IMR-90 (cell line): ENCODE data around the gene PHC2. TPM values are rescaled to one million over a fixed set of nuclear protein-coding genes. Genes with fewer than 3 reads are reported as not detected.

ENCODE experiments used
- ATAC-seq: fragments of 200-7000 bp; cut with Tn5 transposase; 2 replicates; pipeline ENCODE4 v1.9.1; 2020; ENCODE audit warnings: low read depth, mild to moderate bottlenecking, moderate library complexity
- BruUV-seq: library from RNA; stranded (reverse); fragments of 400-500 nt; replicated peaks from 2 replicates; lab custom pipeline; 2021; lab: Mats Ljungman, UMichigan
- CTCF ChIA-PET: fragments of 300-600 bp; formaldehyde crosslinking; extraction: SDS; loops from one replicate; lab custom pipeline; 2021; ENCODE audit warnings: antibody characterized with exemption; lab: Yijun Ruan, JAX
- POLR2A ChIA-PET: fragments of 300-600 bp; sonication (Branson Sonifier 250); formaldehyde crosslinking; loops from one replicate; lab custom pipeline; 2022; ENCODE audit warnings: antibody characterized with exemption; ENCODE audit not compliant: unreplicated experiment; lab: Charles Lee
- DNase-seq: peaks from one replicate; pipeline ENCODE4 v3.0.0; 2013
- H2AFZ ChIP-seq: replicated peaks from 2 replicates; pipeline ENCODE3; 2013; ENCODE audit warnings: low read length, mild to moderate bottlenecking; ENCODE audit not compliant: poor library complexity
- H2AK5ac ChIP-seq: 2 replicates; pipeline ENCODE4 v1.6.1; 2013; ENCODE audit warnings: low read depth, low read length, inconsistent platforms
- H2AK9ac ChIP-seq: replicated peaks from 2 replicates; pipeline ENCODE3; 2013; ENCODE audit warnings: mild to moderate bottlenecking, low read depth, low read length, moderate library complexity; ENCODE audit not compliant: poor library complexity
- H2BK120ac ChIP-seq: 2 replicates; pipeline ENCODE4 v1.6.1; 2013; ENCODE audit warnings: low read depth, low read length, inconsistent platforms
- H2BK15ac ChIP-seq: 3 replicates; pipeline ENCODE4 v1.6.1; 2013; ENCODE audit warnings: low read depth, low read length, inconsistent platforms
- H2BK20ac ChIP-seq: 2 replicates; pipeline ENCODE4 v1.6.1; 2013; ENCODE audit warnings: low read depth, mild to moderate bottlenecking, inconsistent platforms, low read length, moderate library complexity
- H2BK5ac ChIP-seq: 2 replicates; pipeline ENCODE4 v1.6.1; 2013; ENCODE audit warnings: mild to moderate bottlenecking, low read depth, low read length, inconsistent platforms; ENCODE audit not compliant: poor library complexity, severe bottlenecking
- H3K14ac ChIP-seq: replicated peaks from 2 replicates; pipeline ENCODE4 v1.6.1; 2013; ENCODE audit warnings: low read depth, low read length, inconsistent platforms
- H3K18ac ChIP-seq: 2 replicates; pipeline ENCODE4 v1.6.1; 2013; ENCODE audit warnings: low read depth, low read length, control low read depth
- H3K23ac ChIP-seq: 2 replicates; pipeline ENCODE4 v1.6.1; 2013; ENCODE audit warnings: low read depth, low read length, inconsistent platforms
- H3K27ac ChIP-seq: 2 replicates; pipeline ENCODE4 v1.5.1; 2013; ENCODE audit warnings: mild to moderate bottlenecking, control low read depth, low read length; ENCODE audit not compliant: insufficient read depth
- H3K27me3 ChIP-seq: 2 replicates; pipeline ENCODE4 v1.6.1; 2013; ENCODE audit warnings: low read length; ENCODE audit not compliant: control insufficient read depth, insufficient read depth
- H3K36me3 ChIP-seq: 2 replicates; pipeline ENCODE4 v1.6.1; 2013; ENCODE audit warnings: low read length, mixed read lengths; ENCODE audit not compliant: control insufficient read depth, insufficient read depth
- H3K4ac ChIP-seq: 2 replicates; pipeline ENCODE4 v1.6.1; 2013; ENCODE audit warnings: low read depth, low read length, inconsistent platforms
- H3K4me1 ChIP-seq: 2 replicates; pipeline ENCODE4 v1.6.1; 2013; ENCODE audit warnings: low read length, mixed read lengths; ENCODE audit not compliant: control insufficient read depth, insufficient read depth
- H3K4me2 ChIP-seq: 2 replicates; pipeline ENCODE4 v1.6.1; 2013; ENCODE audit warnings: low read depth, mild to moderate bottlenecking, control low read depth, low read length, moderate library complexity
- H3K4me3 ChIP-seq: 2 replicates; pipeline ENCODE4 v1.5.1; 2013; ENCODE audit warnings: low read depth, mild to moderate bottlenecking, control low read depth, low read length, moderate library complexity; ENCODE audit not compliant: insufficient read depth
- H3K56ac ChIP-seq: 2 replicates; pipeline ENCODE4 v1.6.1; 2013; ENCODE audit warnings: low read length, inconsistent platforms; ENCODE audit not compliant: insufficient read depth; ENCODE audit errors: extremely low read depth
- H3K79me1 ChIP-seq, 2 experiments: 2 replicates each; pipeline ENCODE4 v1.6.1; 2013; ENCODE audit warnings: low read length in 2 of 2, inconsistent platforms in 1 of 2, low read depth in 1 of 2
- H3K9ac ChIP-seq: 2 replicates; pipeline ENCODE4 v1.6.1; 2013; ENCODE audit warnings: low read depth, low read length, control low read depth
- H3K9me1 ChIP-seq: 2 replicates; pipeline ENCODE4 v1.6.1; 2013; ENCODE audit warnings: low read length, inconsistent platforms; ENCODE audit not compliant: insufficient read depth
- H3K9me3 ChIP-seq: 2 replicates; pipeline ENCODE4 v1.6.1; 2013; ENCODE audit warnings: low read length; ENCODE audit not compliant: control insufficient read depth, insufficient read depth
- H4K20me1 ChIP-seq: 2 replicates; pipeline ENCODE4 v1.6.1; 2013; ENCODE audit warnings: low read length, inconsistent platforms; ENCODE audit not compliant: insufficient read depth
- H4K5ac ChIP-seq: 2 replicates; pipeline ENCODE4 v1.6.1; 2013; ENCODE audit warnings: mild to moderate bottlenecking, low read depth, low read length, control low read depth
- H4K8ac ChIP-seq, 2 experiments: 2 replicates each; pipeline ENCODE4 v1.6.1; 2013; ENCODE audit warnings: low read depth in 2 of 2, low read length in 2 of 2, control low read depth in 1 of 2, inconsistent platforms in 1 of 2
- H4K91ac ChIP-seq: 2 replicates; pipeline ENCODE4 v1.6.1; 2013; ENCODE audit warnings: low read depth, low read length, inconsistent platforms; ENCODE audit not compliant: insufficient read depth
- BHLHE40 ChIP-seq: fragments of 150-350 bp; IDR thresholded peaks from 2 replicates; pipeline ENCODE4 v1.6.1; 2016; ENCODE audit warnings: mild to moderate bottlenecking, low read depth, low read length
- CEBPB ChIP-seq: IDR thresholded peaks from 2 replicates; pipeline ENCODE4 v1.6.1; 2012; ENCODE audit warnings: low read depth, low read length, improper control_type of control experiment
- FOS ChIP-seq: fragments of 150-350 bp; IDR thresholded peaks from 2 replicates; pipeline ENCODE4 v1.6.1; 2016; ENCODE audit warnings: low read depth, low read length
- MAFK ChIP-seq: IDR thresholded peaks from 2 replicates; pipeline ENCODE4 v1.6.1; 2012; ENCODE audit warnings: low read depth, low read length, improper control_type of control experiment
- NFE2L2 ChIP-seq: fragments of 150-350 bp; IDR thresholded peaks from 2 replicates; pipeline ENCODE4 v1.6.1; 2016; ENCODE audit warnings: low read depth, mild to moderate bottlenecking, low read length
- POLR2A ChIP-seq: IDR thresholded peaks from 2 replicates; pipeline ENCODE4 v1.6.1; 2012; ENCODE audit warnings: mild to moderate bottlenecking, low read depth, low read length
- RAD21 ChIP-seq: IDR thresholded peaks from 2 replicates; pipeline ENCODE4 v1.6.1; 2012; ENCODE audit warnings: low read length, improper control_type of control experiment
- RFX5 ChIP-seq: IDR thresholded peaks from 2 replicates; pipeline ENCODE4 v1.8.0; 2012; ENCODE audit warnings: low read depth, mild to moderate bottlenecking, low read length, moderate library complexity
- SMC3 ChIP-seq: fragments of 150-350 bp; IDR thresholded peaks from 2 replicates; pipeline ENCODE4 v1.6.1; 2016; ENCODE audit warnings: low read depth, mild to moderate bottlenecking, antibody characterized with exemption, low read length, moderate library complexity
- WGBS, 2 experiments: methylation state at CpG; one replicate each; pipeline versions ENCODE4 v1.1.5 to v1.1.7; 2013; ENCODE audit warnings: missing lambda C conversion rate in 2 of 2; ENCODE audit not compliant: insufficient read length in 1 of 2; ENCODE audit errors: extremely low coverage in 2 of 2; 5-methylcytosine and 5-hydroxymethylcytosine counted together
- dilution Hi-C: fragments of 300-500 bp; cut with HindIII; formaldehyde crosslinking; loops from one replicate; pipeline ENCODE4 v1.14.3; 2018; ENCODE audit warnings: low sequenced_read_pairs; ENCODE audit not compliant: unreplicated experiment
- in situ Hi-C: fragments of 300-500 bp; cut with MboI; formaldehyde crosslinking; loops from 3 replicates; pipeline ENCODE4 v1.14.3; 2019; ENCODE audit warnings: low sequenced_read_pairs, inconsistent platforms, mixed read lengths
- intact Hi-C: fragments of 100-400 bp; cut with micrococcal nuclease; formaldehyde crosslinking; loops from 2 replicates; pipeline ENCODE4 v1.10.0; 2022
- polyA plus RNA-seq, 3 experiments: library from polyadenylated mRNA; depleted of rRNA; stranded (reverse); fragments of >200 nt; gene quantifications; 2 replicates each; pipeline ENCODE4 v1.2.3, GENCODE V29; 2012; ENCODE audit warnings: low replicate concordance in 1 of 3
- total RNA-seq: library from RNA; depleted of rRNA; stranded (reverse); fragments of >200 nt; gene quantifications from 2 replicates; pipeline ENCODE4 v1.2.3, GENCODE V29; 2012
- TF ChIP-seq, protein P1 (sequence below): fragments of 150-350 bp; IDR thresholded peaks from 2 replicates; pipeline ENCODE4 v1.6.1; 2016; ENCODE audit warnings: low read depth, mild to moderate bottlenecking, low read length, moderate library complexity, borderline replicate concordance
- TF ChIP-seq, protein P2 (sequence below): fragments of 150-350 bp; IDR thresholded peaks from 2 replicates; pipeline ENCODE4 v1.6.1; 2017; ENCODE audit warnings: mild to moderate bottlenecking, antibody characterized with exemption, low read length, low read depth
- TF ChIP-seq, protein P3 (sequence below): conservative IDR thresholded peaks from 2 replicates; pipeline ENCODE4 v1.5.1; 2012; ENCODE audit warnings: mild to moderate bottlenecking, low read depth, low read length, improper control_type of control experiment

Gene PHC2
- total and polyA plus RNA-seq, 2 of the 4 experiments (the other 2 are of a cell fraction), result 46.4 to 98.1 TPM

DNA sequence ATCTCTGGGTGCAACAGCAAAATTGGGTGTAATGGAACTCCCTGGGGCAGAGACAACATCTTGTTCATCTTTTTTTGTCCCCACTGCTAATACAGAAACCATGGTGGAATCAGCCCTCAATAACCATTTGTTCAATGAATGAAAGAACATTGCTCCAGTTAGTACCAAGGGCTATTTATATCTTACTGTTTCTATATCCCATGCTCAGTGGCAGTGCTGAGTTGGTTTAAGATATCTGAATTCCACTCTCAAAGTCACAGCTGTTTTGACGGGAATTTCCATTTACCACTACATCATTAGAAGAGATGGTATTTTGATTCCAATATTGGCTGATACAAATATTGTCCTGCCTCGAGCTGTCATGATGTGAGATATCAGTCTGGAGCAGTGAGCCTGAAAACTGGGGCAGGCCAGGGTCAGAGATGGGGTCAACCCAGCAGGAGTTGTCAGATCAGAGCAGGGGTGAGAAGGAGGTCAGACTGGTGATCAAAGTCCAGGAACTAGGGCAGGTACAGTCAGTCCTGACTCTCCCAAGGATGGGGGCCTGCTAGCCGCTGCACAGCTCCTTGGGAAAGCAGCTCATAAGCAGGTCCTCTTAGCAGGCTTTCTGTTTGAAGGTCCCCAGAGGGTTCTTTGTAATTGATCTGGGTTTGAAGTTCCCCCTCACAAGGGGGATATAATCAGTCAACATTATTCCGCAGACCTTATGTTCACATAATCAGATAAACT, 5.8 kb upstream of the PHC2 start:
- no peak overlapping the region for H2BK20ac ChIP-seq
- no peak overlapping the region for H2AFZ ChIP-seq
- H3K23ac ChIP-seq, result no peak overlapping the region
- no peak for ATAC-seq
- peaks cover 10% of the 10 kb centered on the region for H3K4me1 ChIP-seq
- in situ Hi-C loops, result no loop called here
- H3K18ac ChIP-seq, result no peak overlapping the region
- intact Hi-C loops, result no loop called here
- no peak overlapping the region for H2AK9ac ChIP-seq
- POLR2A ChIA-PET, result no interaction called here
- H3K14ac ChIP-seq, result 0 out of 2 replicates have a peak overlapping the region, but pooled peaks have one; percentile 31
- no peaks in the 10 kb centered on the region; the same call in 1 of the 2 replicates for H4K20me1 ChIP-seq
- H3K79me1 ChIP-seq, result peaks cover 0 to 3% of the 10 kb centered on the region in 2 experiments; a peak in 1 of 4 replicates
- H2BK5ac ChIP-seq, result no peak overlapping the region
- H2BK15ac ChIP-seq, result peak overlapping the region; percentile 20; the same call in 1 of the 3 replicates
- H3K27ac ChIP-seq, result no peak overlapping the region
- H2AK5ac ChIP-seq, result peak overlapping the region; percentile 28
- H4K91ac ChIP-seq, result no peak overlapping the region
- no peak overlapping the region for H4K5ac ChIP-seq
- DNase-seq, result peak; percentile 28
- H3K27me3 ChIP-seq, result no peaks in the 10 kb centered on the region
- no peak overlapping the region for H4K8ac ChIP-seq
- no peak overlapping the region for H3K4ac ChIP-seq
- TF ChIP-seq, protein P1, sequence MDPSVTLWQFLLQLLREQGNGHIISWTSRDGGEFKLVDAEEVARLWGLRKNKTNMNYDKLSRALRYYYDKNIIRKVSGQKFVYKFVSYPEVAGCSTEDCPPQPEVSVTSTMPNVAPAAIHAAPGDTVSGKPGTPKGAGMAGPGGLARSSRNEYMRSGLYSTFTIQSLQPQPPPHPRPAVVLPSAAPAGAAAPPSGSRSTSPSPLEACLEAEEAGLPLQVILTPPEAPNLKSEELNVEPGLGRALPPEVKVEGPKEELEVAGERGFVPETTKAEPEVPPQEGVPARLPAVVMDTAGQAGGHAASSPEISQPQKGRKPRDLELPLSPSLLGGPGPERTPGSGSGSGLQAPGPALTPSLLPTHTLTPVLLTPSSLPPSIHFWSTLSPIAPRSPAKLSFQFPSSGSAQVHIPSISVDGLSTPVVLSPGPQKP, result no peak
- TF ChIP-seq POLR2A (no peak), RAD21 (no peak), BHLHE40 (no peak), SMC3 (no peak), CEBPB (no peak), FOS (no peak), MAFK (no peak), NFE2L2 (no peak), RFX5 (no peak)
- TF ChIP-seq, protein P2, sequence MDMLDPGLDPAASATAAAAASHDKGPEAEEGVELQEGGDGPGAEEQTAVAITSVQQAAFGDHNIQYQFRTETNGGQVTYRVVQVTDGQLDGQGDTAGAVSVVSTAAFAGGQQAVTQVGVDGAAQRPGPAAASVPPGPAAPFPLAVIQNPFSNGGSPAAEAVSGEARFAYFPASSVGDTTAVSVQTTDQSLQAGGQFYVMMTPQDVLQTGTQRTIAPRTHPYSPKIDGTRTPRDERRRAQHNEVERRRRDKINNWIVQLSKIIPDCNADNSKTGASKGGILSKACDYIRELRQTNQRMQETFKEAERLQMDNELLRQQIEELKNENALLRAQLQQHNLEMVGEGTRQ, result no peak
- TF ChIP-seq, protein P3, sequence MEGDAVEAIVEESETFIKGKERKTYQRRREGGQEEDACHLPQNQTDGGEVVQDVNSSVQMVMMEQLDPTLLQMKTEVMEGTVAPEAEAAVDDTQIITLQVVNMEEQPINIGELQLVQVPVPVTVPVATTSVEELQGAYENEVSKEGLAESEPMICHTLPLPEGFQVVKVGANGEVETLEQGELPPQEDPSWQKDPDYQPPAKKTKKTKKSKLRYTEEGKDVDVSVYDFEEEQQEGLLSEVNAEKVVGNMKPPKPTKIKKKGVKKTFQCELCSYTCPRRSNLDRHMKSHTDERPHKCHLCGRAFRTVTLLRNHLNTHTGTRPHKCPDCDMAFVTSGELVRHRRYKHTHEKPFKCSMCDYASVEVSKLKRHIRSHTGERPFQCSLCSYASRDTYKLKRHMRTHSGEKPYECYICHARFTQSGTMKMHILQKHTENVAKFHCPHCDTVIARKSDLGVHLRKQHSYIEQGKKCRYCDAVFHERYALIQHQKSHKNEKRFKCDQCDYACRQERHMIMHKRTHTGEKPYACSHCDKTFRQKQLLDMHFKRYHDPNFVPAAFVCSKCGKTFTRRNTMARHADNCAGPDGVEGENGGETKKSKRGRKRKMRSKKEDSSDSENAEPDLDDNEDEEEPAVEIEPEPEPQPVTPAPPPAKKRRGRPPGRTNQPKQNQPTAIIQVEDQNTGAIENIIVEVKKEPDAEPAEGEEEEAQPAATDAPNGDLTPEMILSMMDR, result no peak
- no peak overlapping the region for H2BK120ac ChIP-seq
- no TSS peak for BruUV-seq
- no peak overlapping the region for H3K56ac ChIP-seq
- H3K4me3 ChIP-seq, result no peak overlapping the region
- H3K9ac ChIP-seq, result no peak overlapping the region
- no peaks in the 10 kb centered on the region for H3K36me3 ChIP-seq
- no peak overlapping the region for H3K4me2 ChIP-seq
- CTCF ChIA-PET, result no interaction called here
- 40% methylated on average over 1 of the region's 4 CpGs; no CpG with 5 or more reads in 1 of the 2 experiments for WGBS, 2 experiments
- dilution Hi-C loops, result no loop called here
- peaks cover 7% of the 10 kb centered on the region for H3K9me1 ChIP-seq
- H3K9me3 ChIP-seq, result no peaks in the 10 kb centered on the region
